Immature natural killer cell (primary cell): ENCODE measurements around the gene LRRC8E. TPM values are rescaled to one million over a fixed set of nuclear protein-coding genes. Genes with fewer than 3 reads are reported as not detected.

ENCODE experiments used
- DNase-seq, 3 donors: peaks; one replicate each; pipeline ENCODE4 v3.0.0; 2022; ENCODE audit warnings: mixed read lengths in 1 of 3
- H3K27ac Mint-ChIP-seq, 6 donors: one replicate each; pipeline ENCODE4 v1.8.0; 2020; ENCODE audit warnings: mixed read lengths in 6 of 6, mild to moderate bottlenecking in 5 of 6, inconsistent platforms in 4 of 6, moderate library complexity in 3 of 6
- H3K27me3 Mint-ChIP-seq, 3 donors: one replicate each; pipeline ENCODE4 v1.8.0; 2020 to 2021; ENCODE audit warnings: low read depth in 3 of 3, mild to moderate bottlenecking in 3 of 3, mixed read lengths in 3 of 3, moderate library complexity in 3 of 3, inconsistent platforms in 1 of 3
- H3K36me3 Mint-ChIP-seq, 3 donors: one replicate each; pipeline ENCODE4 v1.8.0; 2020; ENCODE audit warnings: mixed read lengths in 3 of 3, inconsistent platforms in 2 of 3, mild to moderate bottlenecking in 2 of 3
- H3K4me1 Mint-ChIP-seq, 2 donors: one replicate each; pipeline ENCODE4 v1.8.0; 2020; ENCODE audit warnings: inconsistent platforms in 2 of 2, mild to moderate bottlenecking in 2 of 2, mixed read lengths in 2 of 2, moderate library complexity in 1 of 2
- H3K4me3 Mint-ChIP-seq, 5 donors: one replicate each; pipeline ENCODE4 v1.8.0; 2020; ENCODE audit warnings: mild to moderate bottlenecking in 5 of 5, mixed read lengths in 5 of 5, inconsistent platforms in 3 of 5, moderate library complexity in 3 of 5
- H3K9me3 Mint-ChIP-seq, 6 donors: one replicate each; pipeline ENCODE4 v1.8.0; 2020; ENCODE audit warnings: mild to moderate bottlenecking in 6 of 6, mixed read lengths in 6 of 6, inconsistent platforms in 4 of 6, moderate library complexity in 3 of 6
- polyA plus RNA-seq, 3 donors: library from polyadenylated mRNA; unstranded; fragments of 300-500 nt; fragmentation: Illumina TruSeq; gene quantifications; one replicate each; pipeline ENCODE4 v1.2.3, GENCODE V29; 2021

LRRC8E gene
- polyA plus RNA-seq, 3 donors from 2014 or later, result not detected

DNA sequence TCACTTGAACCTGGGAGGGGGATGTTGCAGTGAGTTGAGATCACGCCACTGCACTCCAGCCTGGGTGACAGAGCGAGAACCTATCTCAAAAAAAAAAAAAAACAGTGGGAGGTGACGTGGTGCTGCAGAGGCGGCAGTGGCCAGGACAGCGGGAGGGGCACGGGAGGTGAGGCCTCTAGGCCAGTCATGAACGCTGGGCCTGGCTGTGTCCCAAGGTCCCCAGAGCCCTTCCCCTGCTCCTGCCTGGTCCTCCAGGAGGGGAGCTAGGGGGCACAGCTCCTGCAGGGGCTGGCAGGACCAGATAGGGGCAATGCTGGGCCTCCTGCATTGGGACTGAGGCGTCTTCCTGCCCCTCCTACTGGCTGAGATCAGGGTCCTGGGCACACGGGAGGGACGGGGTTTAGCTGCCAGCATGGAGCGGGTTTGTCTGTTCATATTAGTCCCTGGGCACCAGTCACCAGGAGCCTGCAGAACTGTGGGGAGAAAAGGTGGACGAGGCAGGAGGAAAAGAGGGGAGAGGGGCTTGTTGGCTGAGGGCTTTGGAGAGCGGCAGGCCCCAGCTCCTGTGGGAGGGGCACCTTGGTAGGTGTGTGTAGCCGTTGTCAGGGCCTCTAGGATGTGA is 19.9 kb downstream of the LRRC8E start:
- Mint-ChIP-seq H3K36me3 (peaks cover 0 to 11% (median 10%) of the 10 kb centered on the region in 3 donors), H3K27me3 (peaks cover 23 to 35% (median 25%) of the 10 kb centered on the region in 3 donors), H3K4me3 (no peak overlapping the region), H3K9me3 (peaks cover 0 to 3% (median 0%) of the 10 kb centered on the region in 6 donors), H3K27ac (peak overlapping the region in 2 of 6 donors; percentile 28 to 49), H3K4me1 (peaks cover 23 to 24% of the 10 kb centered on the region in 2 donors)
- peak in 1 of 3 donors; percentile 0 for DNase-seq

GRCh38 chr19:7908742-7909461 is 20.6 kb downstream of the LRRC8E start:
- Mint-ChIP-seq H3K4me3 (no peak overlapping the region), H3K4me1 (peaks cover 18 to 20% of the 10 kb centered on the region in 2 donors), H3K9me3 (peaks cover 0 to 3% (median 0%) of the 10 kb centered on the region in 6 donors), H3K36me3 (peaks cover 0 to 11% (median 10%) of the 10 kb centered on the region in 3 donors), H3K27ac (no peak overlapping the region), H3K27me3 (peaks cover 16 to 28% (median 18%) of the 10 kb centered on the region in 3 donors)
- DNase-seq, result peak in 1 of 3 donors; percentile 1

DNA sequence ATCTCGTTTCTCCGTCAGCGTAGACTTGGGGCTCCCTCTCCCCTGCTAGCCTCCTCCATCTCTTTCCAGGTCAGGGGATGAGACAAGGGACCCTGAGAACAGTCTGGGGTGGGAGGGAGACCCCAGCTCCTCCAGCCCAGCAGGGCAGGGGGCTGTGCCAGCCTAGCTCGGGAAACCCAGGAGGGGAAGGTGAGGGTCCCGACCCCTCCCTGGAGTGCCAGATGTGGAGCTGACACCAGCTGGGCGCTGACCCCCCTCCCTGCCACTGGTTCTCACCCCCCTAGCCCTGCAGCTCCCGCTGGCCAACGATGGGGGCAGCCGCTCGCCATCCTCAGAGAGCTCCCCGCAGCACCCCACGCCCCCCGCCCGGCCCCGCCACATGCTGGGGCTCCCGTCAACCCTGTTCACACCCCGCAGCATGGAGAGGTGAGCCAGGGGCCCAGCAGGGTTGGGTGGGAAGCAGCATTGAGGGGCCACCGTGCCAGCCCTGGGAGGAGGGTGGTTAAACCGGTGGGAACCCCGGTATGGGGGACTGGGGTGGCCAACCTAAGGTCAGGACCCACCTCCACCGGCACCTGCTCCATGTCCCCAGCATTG is 21.3 kb downstream of the LRRC8E start:
- peaks cover 16% of the 10 kb centered on the region in 2 donors for H3K4me1 Mint-ChIP-seq
- no peak overlapping the region for H3K27ac Mint-ChIP-seq
- peaks cover 11 to 27% (median 15%) of the 10 kb centered on the region in 3 donors for H3K27me3 Mint-ChIP-seq
- no peak for DNase-seq
- peaks cover 0 to 11% (median 10%) of the 10 kb centered on the region in 3 donors for H3K36me3 Mint-ChIP-seq
- H3K9me3 Mint-ChIP-seq, result peaks cover 0 to 3% (median 0%) of the 10 kb centered on the region in 6 donors
- H3K4me3 Mint-ChIP-seq, result no peak overlapping the region

- peaks cover 0 to 11% (median 10%) of the 10 kb centered on the region in 3 donors for H3K36me3 Mint-ChIP-seq
- DNase-seq, result no peak
- H3K9me3 Mint-ChIP-seq, result peaks cover 0 to 3% (median 0%) of the 10 kb centered on the region in 6 donors
- peaks cover 8 to 11% of the 10 kb centered on the region in 2 donors for H3K4me1 Mint-ChIP-seq
- no peak overlapping the region for H3K4me3 Mint-ChIP-seq
- peak overlapping the region in 1 of 6 donors; percentile 35 for H3K27ac Mint-ChIP-seq
- H3K27me3 Mint-ChIP-seq, result peaks cover 11 to 29% (median 18%) of the 10 kb centered on the region in 3 donors
Measured at GRCh38 chr19:7910321-7911161, 22.2 kb downstream of the LRRC8E start.

DNA sequence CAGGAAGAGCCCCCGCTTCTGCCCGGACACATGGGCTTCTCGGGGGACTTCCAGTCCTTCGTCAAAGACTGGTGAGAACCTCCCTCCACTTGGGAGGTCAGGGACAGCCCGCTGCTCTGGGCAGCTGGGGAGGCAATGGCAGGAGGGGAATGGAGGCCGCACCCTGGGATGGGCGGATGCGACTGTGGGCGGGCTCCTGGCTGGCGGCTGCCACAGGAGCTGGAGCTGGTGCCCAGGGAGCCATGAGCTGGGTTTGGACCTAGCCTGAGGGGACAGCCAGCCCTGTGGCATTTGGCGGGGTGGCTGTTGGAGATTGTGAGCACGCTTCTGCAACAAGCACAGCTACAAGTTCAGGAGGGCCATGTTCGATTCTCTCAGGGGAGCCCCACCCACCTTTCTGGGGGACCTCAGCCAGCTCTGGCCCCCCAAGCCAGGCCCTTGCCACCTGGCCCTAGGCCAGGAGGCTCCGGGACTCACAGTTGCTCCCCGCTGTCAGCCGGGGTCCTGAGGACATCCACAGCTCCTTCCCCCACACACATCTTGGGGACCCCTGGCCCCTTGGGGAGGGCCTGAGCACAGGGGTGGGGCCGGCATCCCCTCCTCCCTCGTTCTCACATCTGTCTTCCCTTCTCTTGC is 23.3 kb downstream of the LRRC8E start:
- H3K4me3 Mint-ChIP-seq, result no peak overlapping the region
- H3K27ac Mint-ChIP-seq, result no peak overlapping the region
- peaks cover 7 to 13% of the 10 kb centered on the region in 2 donors for H3K4me1 Mint-ChIP-seq
- peaks cover 0 to 11% (median 10%) of the 10 kb centered on the region in 3 donors for H3K36me3 Mint-ChIP-seq
- H3K27me3 Mint-ChIP-seq, result peaks cover 14 to 30% (median 20%) of the 10 kb centered on the region in 3 donors
- peaks cover 0 to 3% (median 0%) of the 10 kb centered on the region in 6 donors for H3K9me3 Mint-ChIP-seq
- DNase-seq, result peak in 1 of 3 donors; percentile 0

DNA sequence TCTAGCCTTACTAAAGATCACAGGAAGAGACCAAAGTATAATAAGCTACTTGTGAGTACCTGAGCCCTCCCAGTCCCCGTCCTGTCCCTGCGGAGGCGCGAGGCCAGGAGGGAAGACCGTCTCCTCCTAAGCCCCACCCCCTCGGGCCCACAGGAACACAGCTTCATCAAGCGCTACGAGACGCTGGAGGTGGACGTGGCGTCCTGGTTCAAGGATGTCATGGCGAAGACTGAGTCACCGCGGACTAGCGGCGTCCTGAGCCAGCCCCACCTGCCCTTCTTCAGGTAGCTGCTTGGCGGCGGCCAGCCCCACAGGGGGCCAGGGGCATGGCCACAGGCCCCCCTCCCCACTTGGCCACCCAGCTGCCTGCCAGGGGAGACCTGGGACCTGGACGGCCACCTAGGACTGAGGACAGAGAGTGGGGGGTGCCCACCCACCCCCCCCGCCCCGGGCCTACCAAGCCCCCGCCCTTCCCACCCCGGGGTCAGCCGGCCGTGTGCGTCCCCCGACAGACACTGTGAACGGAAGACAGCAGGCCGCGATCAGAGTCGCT is 23.9 kb downstream of the LRRC8E start:
- Mint-ChIP-seq H3K4me1 (peaks cover 13% of the 10 kb centered on the region in 2 donors), H3K27me3 (peaks cover 18 to 30% (median 24%) of the 10 kb centered on the region in 3 donors), H3K9me3 (peaks cover 0 to 5% (median 0%) of the 10 kb centered on the region in 6 donors), H3K4me3 (no peak overlapping the region), H3K27ac (no peak overlapping the region), H3K36me3 (peaks cover 0 to 10% (median 10%) of the 10 kb centered on the region in 3 donors)
- DNase-seq, result no peak

GRCh38 chr19:7912697-7913564 is 24.6 kb downstream of the LRRC8E start:
- Mint-ChIP-seq H3K4me1 (peaks cover 13% of the 10 kb centered on the region in 2 donors), H3K27me3 (peaks cover 20 to 30% (median 26%) of the 10 kb centered on the region in 3 donors), H3K36me3 (peaks cover 0 to 10% (median 8%) of the 10 kb centered on the region in 3 donors), H3K9me3 (peaks cover 0 to 5% (median 0%) of the 10 kb centered on the region in 6 donors), H3K27ac (peak overlapping the region in 1 of 6 donors; percentile 71), H3K4me3 (no peak overlapping the region)
- DNase-seq, result peak in 1 of 3 donors; percentile 0

DNA sequence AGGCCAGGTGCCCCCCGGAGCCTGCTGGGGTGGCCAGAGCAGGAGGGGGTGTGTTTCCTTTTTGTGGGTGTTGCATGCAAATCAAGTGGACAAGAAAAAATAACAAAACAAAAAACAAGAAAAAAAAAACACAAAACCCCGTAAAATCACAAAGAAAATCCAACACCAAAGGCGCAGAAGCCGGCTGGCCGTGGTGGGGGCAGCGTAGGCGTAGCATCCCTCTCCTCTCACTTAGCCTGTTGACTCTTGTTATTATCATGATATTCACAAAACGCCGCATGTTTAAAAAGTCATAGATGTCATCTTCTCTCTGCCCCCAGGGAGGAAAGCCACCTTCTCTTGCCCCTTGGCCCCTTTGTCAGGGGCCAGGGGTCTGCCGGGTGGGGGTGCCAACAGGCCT is 25.3 kb downstream of the LRRC8E start:
- H3K4me3 Mint-ChIP-seq, result no peak overlapping the region

GRCh38 chr19:7914099-7914498 is 25.8 kb downstream of the LRRC8E start:
- peaks cover 29 to 34% (median 30%) of the 10 kb centered on the region in 3 donors for H3K27me3 Mint-ChIP-seq
- peaks cover 13 to 15% of the 10 kb centered on the region in 2 donors for H3K4me1 Mint-ChIP-seq
- peaks cover 0 to 10% (median 8%) of the 10 kb centered on the region in 3 donors for H3K36me3 Mint-ChIP-seq
- no peak for DNase-seq
- peaks cover 0 to 5% (median 0%) of the 10 kb centered on the region in 6 donors for H3K9me3 Mint-ChIP-seq
- H3K4me3 Mint-ChIP-seq, result peak overlapping the region in 1 of 5 donors; percentile 7
- peak overlapping the region in 1 of 6 donors; percentile 50 for H3K27ac Mint-ChIP-seq

More for the DNA sequence above, 25.3 kb downstream of the LRRC8E start:
- no peak for DNase-seq
- H3K27ac Mint-ChIP-seq, result no peak overlapping the region
- H3K4me1 Mint-ChIP-seq, result peaks cover 13 to 15% of the 10 kb centered on the region in 2 donors
- H3K27me3 Mint-ChIP-seq, result peaks cover 26 to 31% (median 31%) of the 10 kb centered on the region in 3 donors
- H3K36me3 Mint-ChIP-seq, result peaks cover 0 to 10% (median 8%) of the 10 kb centered on the region in 3 donors
- H3K9me3 Mint-ChIP-seq, result peaks cover 0 to 5% (median 0%) of the 10 kb centered on the region in 6 donors

DNA sequence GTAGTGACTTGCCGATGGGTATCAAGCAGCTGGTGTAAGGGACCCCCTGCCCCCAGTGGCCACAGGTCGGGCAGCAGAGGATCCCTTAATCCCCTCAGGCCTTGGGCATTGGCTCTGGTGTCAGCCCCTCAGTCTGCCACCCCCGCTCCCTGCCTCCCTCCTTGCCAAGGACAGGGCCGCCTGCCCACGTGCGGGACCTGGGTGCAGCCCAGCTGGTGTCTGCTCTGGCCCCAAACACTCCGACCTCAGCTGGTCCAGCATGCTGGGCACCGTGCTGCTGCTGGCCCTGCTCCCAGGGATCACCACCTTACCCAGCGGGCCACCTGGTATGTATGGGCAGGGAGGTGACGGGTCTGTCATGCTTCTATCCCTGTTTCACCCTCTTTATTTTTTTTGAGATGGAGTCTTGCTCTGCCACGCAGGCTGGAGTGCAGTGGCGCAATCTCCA is 26.3 kb downstream of the LRRC8E start, which contains the start of gene TGFBR3L:
Gene TGFBR3L, plus strand, starts transcription at position 233 of the 448 bp plus-strand sequence.
- Mint-ChIP-seq H3K4me3 (peak within 1 kb of the TSS; percentile 53 to 68 (median 59)), H3K27me3 (peaks cover 30 to 37% (median 34%) of the 10 kb centered on the region in 3 donors), H3K4me1 (peaks cover 15% of the 10 kb centered on the region in 2 donors), H3K27ac (peak within 1 kb of the TSS in 3 of 6 donors; percentile 46 to 61 (median 50)), H3K9me3 (peaks cover 0 to 5% (median 0%) of the 10 kb centered on the region in 6 donors), H3K36me3 (peaks cover 0 to 10% (median 8%) of the 10 kb centered on the region in 3 donors)
- no peak for DNase-seq
